MG63 (cell line): ENCODE measurements around the gene HMG20B. TPM values are rescaled to one million over a fixed set of nuclear protein-coding genes. Genes with fewer than 3 reads are reported as not detected.
"Not testable (repeated sequence)": the region's sequence is repeated elsewhere in the genome, so short reads cannot be mapped to it uniquely, and the experiment has no call there.

Source experiments
- DNase-seq: peaks from one replicate; pipeline ENCODE4 v3.0.0-alpha.2; 2020
- H3K27me3 ChIP-seq: fragments of 250-450 bp; sonication (Bioruptor Pico); 2 replicates; pipeline ENCODE4 v1.5.1; 2020; ENCODE audit warnings: mild to moderate bottlenecking, moderate library complexity
- H3K36me3 ChIP-seq: fragments of 250-450 bp; sonication (Bioruptor Pico); 2 replicates; pipeline ENCODE4 v1.5.1; 2020; ENCODE audit warnings: mild to moderate bottlenecking, moderate library complexity
- H3K4me3 ChIP-seq: fragments of 250-450 bp; sonication (Bioruptor Pico); 2 replicates; pipeline ENCODE4 v1.5.1; 2020; ENCODE audit warnings: mild to moderate bottlenecking, moderate library complexity
- H3K9me3 ChIP-seq: fragments of 250-450 bp; sonication (Bioruptor Pico); 2 replicates; pipeline ENCODE4 v1.5.1; 2020; ENCODE audit warnings: mild to moderate bottlenecking, moderate library complexity
- total RNA-seq: library from RNA; depleted of rRNA; stranded (reverse); fragments of >200 nt; shearing (Covaris generic); gene quantifications from 2 replicates; pipeline ENCODE4 v1.2.3, GENCODE V29; 2014; ENCODE audit warnings: low replicate concordance

HMG20B gene
- total RNA-seq, 1 experiment from 2014 or later, result 42.5 TPM

DNA sequence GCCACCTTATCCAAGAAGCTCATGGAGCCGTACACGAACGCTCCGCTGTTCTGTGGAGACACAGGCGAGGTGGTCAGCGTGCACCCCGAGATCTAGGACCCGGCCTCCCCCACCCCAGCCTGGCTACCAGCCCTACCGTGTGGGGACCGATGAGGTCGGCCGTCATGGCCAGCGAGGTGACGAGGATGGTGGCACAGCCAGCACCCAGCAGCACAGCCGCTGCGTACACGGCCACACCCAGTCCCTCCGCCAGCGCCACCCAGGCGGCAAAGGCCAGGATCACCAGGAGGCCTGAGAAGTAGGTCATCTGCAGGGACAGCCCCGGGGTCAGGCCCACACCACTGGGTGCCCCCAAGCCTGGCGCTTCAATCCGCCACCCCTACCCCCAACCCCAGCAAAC is 26.6 kb upstream of the HMG20B start:
- H3K36me3 ChIP-seq, result no peaks in the 10 kb centered on the region
- DNase-seq, result no peak
- H3K27me3 ChIP-seq, result no peaks in the 10 kb centered on the region
- H3K4me3 ChIP-seq, result no peak overlapping the region
- no peaks in the 10 kb centered on the region for H3K9me3 ChIP-seq

GRCh38 chr19:3547301-3547731 is 25.4 kb upstream of the HMG20B start:
- H3K36me3 ChIP-seq, result no peaks in the 10 kb centered on the region
- H3K9me3 ChIP-seq, result no peaks in the 10 kb centered on the region
- DNase-seq, result no peak
- no peaks in the 10 kb centered on the region for H3K27me3 ChIP-seq
- H3K4me3 ChIP-seq, result no peak overlapping the region

DNA sequence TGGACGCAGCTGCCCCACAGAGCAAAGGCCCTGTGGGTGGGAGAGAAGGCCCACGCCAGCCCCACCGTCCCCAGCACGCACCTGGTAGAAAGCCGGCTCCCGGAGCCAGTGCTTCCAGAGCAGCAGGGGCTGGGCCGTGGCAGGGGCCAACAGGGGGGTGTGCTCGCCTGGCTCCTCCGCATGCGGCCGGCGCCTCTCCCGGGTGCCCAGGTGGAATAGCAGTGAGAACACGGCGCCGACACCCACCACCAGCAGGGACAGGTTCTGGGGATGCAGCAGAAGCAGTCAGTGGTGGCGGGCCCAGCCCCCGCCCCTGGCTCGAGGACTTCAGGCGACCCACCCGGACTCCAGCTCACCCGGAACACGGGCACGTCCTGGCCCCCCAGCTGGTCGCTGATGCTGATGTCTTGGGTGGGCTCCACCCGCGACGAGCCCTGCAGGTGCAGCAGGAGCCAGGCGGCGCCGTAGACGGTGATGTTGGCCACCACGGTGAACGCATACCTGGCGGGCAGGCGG is 24.9 kb upstream of the HMG20B start:
- no peaks in the 10 kb centered on the region for H3K27me3 ChIP-seq
- no peaks in the 10 kb centered on the region for H3K9me3 ChIP-seq
- H3K36me3 ChIP-seq, result no peaks in the 10 kb centered on the region
- no peak overlapping the region for H3K4me3 ChIP-seq
- no peak for DNase-seq

DNA sequence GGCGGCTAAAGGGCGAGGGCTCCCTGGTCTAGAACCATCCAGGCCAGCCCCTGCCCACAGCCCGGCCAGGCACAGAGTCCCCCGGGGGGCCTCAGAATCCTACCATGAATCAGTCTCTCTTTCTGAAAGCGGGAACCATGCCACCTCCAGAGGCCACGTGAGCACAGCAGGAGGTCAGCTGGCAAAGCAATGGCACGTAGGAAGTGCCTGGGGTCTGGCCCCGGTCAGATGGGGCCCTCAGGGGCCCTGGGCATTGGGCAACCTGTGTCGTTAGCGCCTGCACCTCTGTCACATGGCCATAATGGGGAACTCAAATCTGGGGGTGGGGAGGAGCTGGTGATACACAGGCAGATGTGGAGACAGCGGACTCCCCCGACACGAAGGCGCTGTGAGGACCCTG is 24.1 kb upstream of the HMG20B start:
- Histone ChIP-seq H3K9me3 (no peaks in the 10 kb centered on the region), H3K36me3 (no peaks in the 10 kb centered on the region), H3K4me3 (no peak overlapping the region), H3K27me3 (no peaks in the 10 kb centered on the region)
- no peak for DNase-seq

DNA sequence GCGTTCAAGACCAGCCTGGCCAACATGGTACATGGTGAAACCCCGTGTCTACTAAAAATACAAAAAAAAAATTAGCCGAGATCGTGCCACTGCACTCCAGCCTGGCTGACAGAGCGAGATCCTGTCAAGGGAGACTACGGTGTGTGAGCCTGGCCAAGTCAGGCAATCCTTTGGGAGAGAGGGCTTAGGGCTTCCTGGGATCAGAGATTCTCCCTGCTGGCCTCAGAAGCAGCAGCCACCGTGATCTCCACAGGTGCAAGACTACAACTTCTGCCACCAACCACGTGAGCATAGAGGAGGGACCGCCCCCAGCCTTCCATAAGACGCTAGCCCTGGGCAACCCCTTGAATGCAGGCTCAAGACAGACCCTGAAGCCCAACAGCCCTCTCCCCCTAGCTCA is 22.9 kb upstream of the HMG20B start:
- DNase-seq, result no peak
- Histone ChIP-seq H3K36me3 (no peaks in the 10 kb centered on the region), H3K4me3 (no peak overlapping the region), H3K9me3 (no peaks in the 10 kb centered on the region), H3K27me3 (no peaks in the 10 kb centered on the region)

DNA sequence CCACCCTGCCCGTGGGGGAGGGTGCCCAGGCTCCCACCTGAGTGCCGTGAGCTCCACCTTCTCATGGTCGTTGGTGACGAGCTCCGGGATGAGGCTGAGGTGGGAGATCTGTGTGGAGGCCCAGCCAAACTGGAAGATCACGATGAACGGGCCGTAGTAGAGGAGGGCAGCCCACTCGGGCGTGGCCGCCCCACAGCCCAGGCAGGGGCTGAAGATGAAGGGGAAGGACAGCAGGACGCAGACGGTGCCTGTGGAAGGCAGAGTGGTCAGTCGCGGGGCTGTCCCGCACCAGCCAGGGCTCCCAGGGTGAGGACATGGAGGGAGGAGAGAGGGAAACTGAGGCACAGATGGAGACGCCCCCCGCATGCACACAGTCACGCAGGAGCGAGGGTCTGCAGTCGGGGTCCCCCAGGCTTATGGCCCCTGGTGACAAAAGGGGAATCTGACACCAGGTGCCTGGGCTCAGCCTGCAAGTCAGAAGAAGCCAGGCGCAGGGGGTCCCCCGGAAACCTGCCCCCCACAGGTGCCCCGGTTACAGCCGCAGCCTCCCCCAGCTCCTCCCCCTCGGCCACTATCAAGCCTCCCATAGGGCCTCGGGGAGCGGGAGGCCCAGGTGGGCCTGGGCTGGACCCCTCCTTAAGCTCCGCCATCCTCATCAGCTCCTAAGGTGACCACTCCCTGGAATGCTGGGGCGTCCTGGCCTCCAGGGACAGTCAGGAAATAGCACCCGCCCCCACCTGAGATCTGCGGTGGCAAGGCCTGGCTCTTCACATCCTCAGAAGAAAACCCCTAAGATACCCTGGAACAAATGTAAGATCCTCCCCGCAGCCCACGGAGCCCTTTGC is 21.6 kb upstream of the HMG20B start:
- H3K36me3 ChIP-seq, result no peaks in the 10 kb centered on the region
- no peak for DNase-seq

DNA sequence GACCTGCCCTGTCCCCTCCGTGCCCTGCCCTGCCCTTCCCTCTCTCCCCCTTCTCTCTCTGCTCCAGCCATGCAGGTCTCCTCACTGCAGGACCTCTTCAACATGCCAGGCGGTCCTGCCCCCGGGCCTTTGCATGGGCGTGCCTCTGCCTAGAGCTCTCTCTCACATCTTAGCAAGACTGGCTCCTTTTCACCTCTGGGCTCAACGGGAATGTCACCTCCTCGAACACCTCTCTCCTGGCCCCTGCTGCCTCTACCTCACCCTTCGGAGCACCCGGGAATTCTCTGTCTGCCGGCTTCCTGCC is 21.0 kb upstream of the HMG20B start:
- no peak for DNase-seq
- Histone ChIP-seq H3K27me3 (no peaks in the 10 kb centered on the region), H3K36me3 (no peaks in the 10 kb centered on the region), H3K4me3 (no peak overlapping the region), H3K9me3 (no peaks in the 10 kb centered on the region)

More for the DNA sequence above, 21.6 kb upstream of the HMG20B start:
- H3K4me3 ChIP-seq, result no peak overlapping the region
- no peaks in the 10 kb centered on the region for H3K9me3 ChIP-seq
- no peaks in the 10 kb centered on the region for H3K27me3 ChIP-seq

- DNase-seq, result no peak
- Histone ChIP-seq H3K4me3 (no peak overlapping the region), H3K27me3 (no peaks in the 10 kb centered on the region), H3K9me3 (no peaks in the 10 kb centered on the region), H3K36me3 (no peaks in the 10 kb centered on the region)
Observed at GRCh38 chr19:3554254-3555083, 18.3 kb upstream of the HMG20B start.

- no peaks in the 10 kb centered on the region for H3K36me3 ChIP-seq
- no peaks in the 10 kb centered on the region for H3K9me3 ChIP-seq
- no peak for DNase-seq
- H3K27me3 ChIP-seq, result no peaks in the 10 kb centered on the region
- H3K4me3 ChIP-seq, result peak overlapping the region; percentile 71
Observed at GRCh38 chr19:3555653-3556422, 16.9 kb upstream of the HMG20B start.

GRCh38 chr19:3556423-3556977 is 16.2 kb upstream of the HMG20B start:
- Histone ChIP-seq H3K36me3 (no peaks in the 10 kb centered on the region), H3K9me3 (no peaks in the 10 kb centered on the region), H3K27me3 (no peaks in the 10 kb centered on the region), H3K4me3 (peak overlapping the region; percentile 71)
- DNase-seq, result no peak

GRCh38 chr19:3556978-3557460 is 15.7 kb upstream of the HMG20B start:
- peak; percentile 47 for DNase-seq
- H3K4me3 ChIP-seq, result peak overlapping the region; percentile 71
- no peaks in the 10 kb centered on the region for H3K9me3 ChIP-seq
- H3K27me3 ChIP-seq, result no peaks in the 10 kb centered on the region
- H3K36me3 ChIP-seq, result no peaks in the 10 kb centered on the region

- Histone ChIP-seq H3K9me3 (no peaks in the 10 kb centered on the region), H3K27me3 (no peaks in the 10 kb centered on the region), H3K36me3 (no peaks in the 10 kb centered on the region), H3K4me3 (peak within 1 kb of the TSS; percentile 71)
- DNase-seq, result peak; percentile 88
Observed at GRCh38 chr19:3557461-3558248, 15.1 kb upstream of the HMG20B start, which contains the start of gene MFSD12. Gene MFSD12, minus strand, starts transcription at chr19:3557586. Its CDS starts 183 bp downstream, at chr19:3557403.

DNA sequence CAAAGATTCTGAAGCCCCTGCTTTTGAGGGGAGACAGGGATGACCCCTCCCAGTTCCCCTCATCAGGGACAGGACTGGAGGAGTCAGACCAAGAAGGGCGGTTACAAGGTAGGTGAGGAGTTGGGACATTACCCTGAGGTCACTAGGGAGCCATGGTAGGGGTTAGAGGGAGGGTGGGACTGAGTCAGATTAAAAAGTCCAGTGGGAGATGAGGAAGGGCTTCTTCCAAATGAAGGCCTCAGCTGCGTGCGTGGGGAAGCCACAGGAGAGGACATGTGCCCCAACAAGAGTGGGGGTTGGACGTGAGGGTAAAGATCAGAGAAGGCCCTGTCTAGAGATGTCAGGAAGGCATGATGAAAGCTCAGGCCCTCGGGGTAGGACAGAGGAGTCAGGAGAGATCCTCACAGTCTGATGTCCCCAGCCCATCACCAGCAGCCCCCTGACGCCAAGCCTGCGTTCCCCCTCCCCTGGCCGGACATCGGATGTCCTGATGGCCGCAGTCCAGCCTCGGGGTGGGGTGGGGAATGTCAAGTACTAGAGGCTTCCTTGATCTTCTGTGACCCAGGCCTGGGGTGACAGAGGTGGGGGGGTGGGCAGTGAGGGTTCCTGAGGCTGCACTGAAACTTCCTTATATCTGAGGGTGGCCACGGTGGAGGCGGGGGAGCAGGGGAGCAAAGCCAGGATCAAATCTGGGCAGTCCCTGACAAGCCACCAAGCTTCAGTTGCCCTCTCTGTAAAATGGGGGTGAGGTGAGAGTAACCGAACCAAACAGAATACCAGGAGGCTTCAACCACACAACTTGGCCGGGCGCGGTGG is 8.8 kb upstream of the HMG20B start:
- H3K9me3 ChIP-seq, result no peaks in the 10 kb centered on the region
- no peak overlapping the region for H3K4me3 ChIP-seq
- no peak for DNase-seq
- H3K27me3 ChIP-seq, result no peaks in the 10 kb centered on the region
- no peaks in the 10 kb centered on the region for H3K36me3 ChIP-seq

DNA sequence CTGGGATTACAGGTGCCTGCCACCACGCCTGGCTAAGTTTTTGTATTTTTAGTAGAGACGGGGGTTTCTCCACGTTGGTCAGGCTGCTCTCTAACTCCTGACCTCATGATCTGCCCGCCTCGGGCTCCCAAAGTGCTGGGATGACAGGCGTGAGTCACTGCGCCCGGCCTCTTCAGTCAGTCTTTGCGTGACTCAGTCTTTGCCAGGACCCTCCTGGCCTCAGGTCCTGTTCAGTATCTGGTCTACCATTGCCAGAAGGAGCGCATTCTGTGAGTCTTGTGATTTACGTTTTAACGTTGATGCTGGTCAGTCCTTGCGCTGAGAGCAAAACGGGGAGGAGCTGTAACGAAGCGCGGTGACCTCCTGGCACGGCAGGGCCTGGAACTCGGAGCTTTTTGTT is 7.6 kb upstream of the HMG20B start:
- Histone ChIP-seq H3K4me3 (no peak overlapping the region), H3K9me3 (no peaks in the 10 kb centered on the region), H3K27me3 (no peaks in the 10 kb centered on the region), H3K36me3 (no peaks in the 10 kb centered on the region)
- no peak for DNase-seq

DNA sequence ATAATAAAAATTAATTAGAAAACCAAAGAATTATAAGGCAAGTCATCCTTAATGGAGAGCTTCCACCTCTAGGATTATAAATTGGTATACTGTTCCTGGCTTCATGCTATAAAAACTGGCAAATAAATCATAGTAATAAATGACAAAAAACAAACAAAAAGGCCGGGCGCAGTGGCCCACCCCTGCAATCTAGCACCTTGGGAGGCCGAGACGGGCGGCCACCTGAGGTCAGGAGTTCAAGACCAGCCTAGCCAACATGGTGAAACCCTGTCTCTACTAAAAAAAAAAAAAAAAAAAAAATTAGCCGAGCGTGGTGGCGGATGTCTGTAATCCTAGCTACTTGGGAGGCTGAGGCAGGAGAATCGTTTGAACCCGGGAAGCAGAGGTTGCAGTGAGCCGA is 2.7 kb upstream of the HMG20B start:
- H3K27me3 ChIP-seq, DNase-seq, H3K36me3 ChIP-seq, H3K4me3 ChIP-seq, H3K9me3 ChIP-seq: not testable (repeated sequence)
